NB4 (cell line): ENCODE results near the gene SLC6A6.

Source experiments
- POLR2A ChIP-seq: IDR thresholded peaks from 2 replicates; pipeline ENCODE4 v1.6.1; 2011; ENCODE audit warnings: mild to moderate bottlenecking; ENCODE audit not compliant: insufficient read length; ENCODE audit errors: extremely low read depth
- TF ChIP-seq, protein P1 (sequence below): IDR thresholded peaks from one replicate; pipeline ENCODE4 v1.5.1; 2012; ENCODE audit warnings: low read depth, low read length

- TF ChIP-seq, protein P1, sequence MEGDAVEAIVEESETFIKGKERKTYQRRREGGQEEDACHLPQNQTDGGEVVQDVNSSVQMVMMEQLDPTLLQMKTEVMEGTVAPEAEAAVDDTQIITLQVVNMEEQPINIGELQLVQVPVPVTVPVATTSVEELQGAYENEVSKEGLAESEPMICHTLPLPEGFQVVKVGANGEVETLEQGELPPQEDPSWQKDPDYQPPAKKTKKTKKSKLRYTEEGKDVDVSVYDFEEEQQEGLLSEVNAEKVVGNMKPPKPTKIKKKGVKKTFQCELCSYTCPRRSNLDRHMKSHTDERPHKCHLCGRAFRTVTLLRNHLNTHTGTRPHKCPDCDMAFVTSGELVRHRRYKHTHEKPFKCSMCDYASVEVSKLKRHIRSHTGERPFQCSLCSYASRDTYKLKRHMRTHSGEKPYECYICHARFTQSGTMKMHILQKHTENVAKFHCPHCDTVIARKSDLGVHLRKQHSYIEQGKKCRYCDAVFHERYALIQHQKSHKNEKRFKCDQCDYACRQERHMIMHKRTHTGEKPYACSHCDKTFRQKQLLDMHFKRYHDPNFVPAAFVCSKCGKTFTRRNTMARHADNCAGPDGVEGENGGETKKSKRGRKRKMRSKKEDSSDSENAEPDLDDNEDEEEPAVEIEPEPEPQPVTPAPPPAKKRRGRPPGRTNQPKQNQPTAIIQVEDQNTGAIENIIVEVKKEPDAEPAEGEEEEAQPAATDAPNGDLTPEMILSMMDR, result no peak
- no peak for TF ChIP-seq POLR2A
These were observed 14.2 kb upstream of the SLC6A6 start for GRCh38 chr3:14388201-14388600.
